CD4-positive, alpha-beta T cell (primary cell): Measurements from ENCODE around the gene XIAP. TPM values are rescaled to one million over a fixed set of nuclear protein-coding genes. Genes with fewer than 3 reads are reported as not detected.
A peak's percentile ranks its signal among the peaks of the same experiment; 100 is the strongest.

ENCODE experiments used
- ATAC-seq: fragments of 200-7000 bp; cut with Tn5 transposase; one replicate; pipeline ENCODE4 v1.10.0; 2022; ENCODE audit warnings: mild to moderate bottlenecking; ENCODE audit not compliant: poor library complexity
- CTCF ChIA-PET: fragments of 350-600 bp; sonication (Branson Sonifier 250); formaldehyde crosslinking; loops from one replicate; lab custom pipeline; 2021; ENCODE audit warnings: antibody characterized with exemption, inconsistent platforms; lab: Charles Lee
- POLR2A ChIA-PET: fragments of 350-600 bp; sonication (Branson Sonifier 250); formaldehyde crosslinking; loops from one replicate; lab custom pipeline; 2021; ENCODE audit warnings: antibody characterized with exemption, inconsistent platforms; lab: Charles Lee
- DNase-seq, 14 experiments: peaks; one replicate each; pipeline ENCODE4 v3.0.0-alpha.2; 2013 to 2020; ENCODE audit warnings: mixed read lengths in 2 of 14
- H3K27ac ChIP-seq, 2 donors: one replicate each; pipeline versions ENCODE4 v1.5.1 to v1.7.0; 2013; ENCODE audit warnings: low read length in 2 of 2, low read depth in 1 of 2, mild to moderate bottlenecking in 1 of 2
- H3K27me3 ChIP-seq, 2 experiments: 1 replicate in 1 of 2; 2 replicates in 1 of 2; pipeline versions ENCODE4 v1.6.1 to v1.7.0; 2013; ENCODE audit warnings: low read length in 2 of 2, control low read depth in 1 of 2, mild to moderate bottlenecking in 1 of 2, moderate library complexity in 1 of 2; ENCODE audit not compliant: insufficient read depth in 2 of 2, control insufficient read depth in 1 of 2
- H3K36me3 ChIP-seq: one replicate; pipeline ENCODE4 v1.6.1; 2013; ENCODE audit warnings: low read length, control low read depth; ENCODE audit not compliant: insufficient read depth
- H3K4me1 ChIP-seq: one replicate; pipeline ENCODE4 v1.6.1; 2013; ENCODE audit warnings: low read length, control low read depth; ENCODE audit not compliant: insufficient read depth
- H3K4me3 ChIP-seq: one replicate; pipeline ENCODE4 v1.5.1; 2013; ENCODE audit warnings: mild to moderate bottlenecking, low read length, moderate library complexity
- H3K9me3 ChIP-seq, 2 experiments: 1 replicate in 1 of 2; 2 replicates in 1 of 2; pipeline versions ENCODE4 v1.6.1 to v1.7.0; 2013; ENCODE audit warnings: low read length in 2 of 2, mild to moderate bottlenecking in 2 of 2, control low read depth in 1 of 2, moderate library complexity in 1 of 2; ENCODE audit not compliant: control insufficient read depth in 1 of 2, insufficient read depth in 1 of 2
- H3K27ac Mint-ChIP-seq: one replicate; pipeline ENCODE4 v1.8.0; 2020; ENCODE audit warnings: mixed read lengths
- H3K27me3 Mint-ChIP-seq: one replicate; pipeline ENCODE4 v1.8.0; 2021; ENCODE audit warnings: mixed read lengths
- H3K36me3 Mint-ChIP-seq: one replicate; pipeline ENCODE4 v1.8.0; 2021; ENCODE audit warnings: low read depth, mixed read lengths
- H3K4me1 Mint-ChIP-seq: one replicate; pipeline ENCODE4 v1.8.0; 2021; ENCODE audit warnings: low read depth, mixed read lengths
- H3K4me3 Mint-ChIP-seq: one replicate; pipeline ENCODE4 v1.8.0; 2020; ENCODE audit warnings: mild to moderate bottlenecking, mixed read lengths
- H3K9me3 Mint-ChIP-seq: one replicate; pipeline ENCODE4 v1.8.0; 2020; ENCODE audit warnings: mixed read lengths
- intact Hi-C, 2 experiments: fragments of 100-400 bp; cut with DNase I in 1 of 2; cut with micrococcal nuclease in 1 of 2; formaldehyde crosslinking; loops; one replicate each; pipeline versions ENCODE4 v1.15.1 to v1.9.0; 2023 to 2025; cut with DNase I, micrococcal nuclease
- total RNA-seq, 174 experiments: library from RNA in 2 of 174; stranded (reverse) in 2 of 174; gene quantifications; one replicate each; pipeline ENCODE4 v1.2.3 and lab custom pipeline; 2021 to 2026
- TF ChIP-seq, protein P1 (sequence below): fragments of 200-600 bp; IDR thresholded peaks from one replicate; pipeline ENCODE4 v1.8.0; 2022; ENCODE audit warnings: antibody characterized with exemption, mild to moderate bottlenecking

XIAP gene
- total RNA-seq, 2 experiments from 2014 or later: 20.9 to 26.0 TPM

DNA sequence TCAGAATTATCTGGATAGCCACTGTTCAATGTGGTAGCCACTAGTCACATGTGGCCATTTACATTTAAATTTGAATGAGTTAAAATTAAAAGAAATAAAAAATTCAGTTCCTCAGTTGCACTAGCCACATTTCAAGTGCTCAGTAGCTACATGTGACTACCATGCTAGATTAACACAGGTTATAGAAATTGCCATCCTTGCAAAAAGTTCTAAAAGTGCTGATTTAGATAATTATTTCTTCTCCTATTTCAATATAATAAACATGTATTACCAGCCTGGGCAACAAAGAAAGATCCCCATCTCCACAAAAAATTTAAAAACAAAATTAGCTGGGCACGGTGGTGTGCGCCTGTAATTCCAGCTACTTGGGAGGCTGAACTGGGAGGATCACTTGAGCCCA, 90.0 kb downstream of the XIAP start:
- H3K27ac Mint-ChIP-seq: no peak overlapping the region
- no peaks in the 10 kb centered on the region for H3K9me3 Mint-ChIP-seq
- H3K27ac ChIP-seq: no peak overlapping the region
- CTCF ChIA-PET: no interaction called here
- intact Hi-C loops: loop anchor here in 1 of 2 experiments (10.0 kb wide), 1 partner anchor 115 kb away; no protein-coding TSS in a partner anchor
- DNase-seq (no peak), ATAC-seq (no peak)
- H3K27me3 ChIP-seq: no peaks in the 10 kb centered on the region
- H3K4me1 ChIP-seq: no peaks in the 10 kb centered on the region
- TF ChIP-seq, protein P1, sequence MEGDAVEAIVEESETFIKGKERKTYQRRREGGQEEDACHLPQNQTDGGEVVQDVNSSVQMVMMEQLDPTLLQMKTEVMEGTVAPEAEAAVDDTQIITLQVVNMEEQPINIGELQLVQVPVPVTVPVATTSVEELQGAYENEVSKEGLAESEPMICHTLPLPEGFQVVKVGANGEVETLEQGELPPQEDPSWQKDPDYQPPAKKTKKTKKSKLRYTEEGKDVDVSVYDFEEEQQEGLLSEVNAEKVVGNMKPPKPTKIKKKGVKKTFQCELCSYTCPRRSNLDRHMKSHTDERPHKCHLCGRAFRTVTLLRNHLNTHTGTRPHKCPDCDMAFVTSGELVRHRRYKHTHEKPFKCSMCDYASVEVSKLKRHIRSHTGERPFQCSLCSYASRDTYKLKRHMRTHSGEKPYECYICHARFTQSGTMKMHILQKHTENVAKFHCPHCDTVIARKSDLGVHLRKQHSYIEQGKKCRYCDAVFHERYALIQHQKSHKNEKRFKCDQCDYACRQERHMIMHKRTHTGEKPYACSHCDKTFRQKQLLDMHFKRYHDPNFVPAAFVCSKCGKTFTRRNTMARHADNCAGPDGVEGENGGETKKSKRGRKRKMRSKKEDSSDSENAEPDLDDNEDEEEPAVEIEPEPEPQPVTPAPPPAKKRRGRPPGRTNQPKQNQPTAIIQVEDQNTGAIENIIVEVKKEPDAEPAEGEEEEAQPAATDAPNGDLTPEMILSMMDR: no peak
- H3K27me3 Mint-ChIP-seq: no peaks in the 10 kb centered on the region
- no peak overlapping the region for H3K4me3 Mint-ChIP-seq
- H3K36me3 Mint-ChIP-seq: no peaks in the 10 kb centered on the region
- H3K4me1 Mint-ChIP-seq: no peaks in the 10 kb centered on the region
- POLR2A ChIA-PET: interaction anchor here (1.3 to 2.4 kb wide), 2 partner anchors 9 to 10 kb away, joined by 3 to 6 read pairs; no protein-coding TSS in a partner anchor
- no peak overlapping the region for H3K4me3 ChIP-seq
- no peaks in the 10 kb centered on the region for H3K36me3 ChIP-seq
- H3K9me3 ChIP-seq: no peaks in the 10 kb centered on the region

DNA sequence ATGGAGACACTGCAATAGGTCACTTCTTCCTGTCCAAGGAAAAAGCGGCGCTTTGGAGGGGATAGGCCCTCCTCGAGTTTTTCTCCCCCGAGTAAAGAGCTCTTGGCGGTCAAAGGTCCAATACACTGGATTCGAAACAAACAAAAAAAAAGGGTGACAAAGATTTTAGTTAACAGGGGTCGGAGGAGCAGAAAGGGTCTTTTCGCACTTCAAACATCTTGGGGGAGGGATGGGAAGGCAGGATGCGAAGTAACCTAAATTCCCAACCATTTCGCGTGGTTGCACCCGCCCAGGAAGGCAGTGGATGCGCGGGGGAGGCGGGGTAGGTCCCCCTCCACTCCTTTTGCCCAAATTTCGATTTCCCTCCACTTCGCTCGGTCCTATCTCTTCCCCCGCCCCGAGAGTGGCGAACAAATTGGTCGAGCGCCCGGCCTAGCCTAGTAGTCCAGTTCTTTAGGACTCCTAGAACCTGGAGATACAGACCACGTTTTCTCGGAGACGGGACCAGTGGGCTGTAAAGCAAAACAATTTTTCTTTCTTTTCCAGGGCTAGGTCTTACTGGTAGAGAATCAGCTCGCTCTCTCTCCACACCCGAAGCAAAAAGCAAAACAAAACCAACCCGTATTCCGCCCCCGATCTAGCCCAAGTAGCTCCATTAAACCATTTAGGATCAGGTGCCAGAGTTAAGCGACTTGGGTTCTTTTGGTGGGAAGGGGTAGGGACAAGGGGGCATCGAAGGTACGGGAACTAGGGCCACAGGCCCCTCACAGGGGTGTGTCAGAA, 99.6 kb downstream of the XIAP start:
- H3K27ac Mint-ChIP-seq: peak overlapping the region; percentile 93
- H3K27me3 Mint-ChIP-seq: peaks cover 7% of the 10 kb centered on the region
- DNase-seq (peak in 7 of 14 experiments; percentile 1 to 41 (median 5)), ATAC-seq (peak; percentile 5)
- peak overlapping the region; percentile 89 for H3K4me3 ChIP-seq
- H3K4me1 Mint-ChIP-seq: peaks cover 10% of the 10 kb centered on the region
- TF ChIP-seq, protein P1: no peak
- POLR2A ChIA-PET: interaction anchor here (0.6 to 1.8 kb wide), 18 partner anchors 9 to 711 kb away, joined by 3 to 7 read pairs (median 3); no protein-coding TSS in a partner anchor
- peak overlapping the region; percentile 91 to 93 for H3K27ac ChIP-seq
- peaks cover 6% of the 10 kb centered on the region for H3K4me1 ChIP-seq
- H3K9me3 ChIP-seq: no peaks in the 10 kb centered on the region
- H3K36me3 ChIP-seq: no peaks in the 10 kb centered on the region
- intact Hi-C loops: loop anchor here (1.0 to 10.0 kb wide), 7 partner anchors 59 to 385 kb away; partner anchors contain the start of genes SH2D1A (in 1 of the 2), THOC2 (in 1 of the 2) and XIAP (in 1 of the 2)
- H3K36me3 Mint-ChIP-seq: peaks cover 40% of the 10 kb centered on the region
- no peaks in the 10 kb centered on the region for H3K9me3 Mint-ChIP-seq
- H3K4me3 Mint-ChIP-seq: peak overlapping the region; percentile 98
- CTCF ChIA-PET: interaction anchor here (0.6 to 2.1 kb wide), 4 partner anchors 58 to 251 kb away, joined by 3 to 5 read pairs (median 4); no protein-coding TSS in a partner anchor
- no peaks in the 10 kb centered on the region for H3K27me3 ChIP-seq

DNA sequence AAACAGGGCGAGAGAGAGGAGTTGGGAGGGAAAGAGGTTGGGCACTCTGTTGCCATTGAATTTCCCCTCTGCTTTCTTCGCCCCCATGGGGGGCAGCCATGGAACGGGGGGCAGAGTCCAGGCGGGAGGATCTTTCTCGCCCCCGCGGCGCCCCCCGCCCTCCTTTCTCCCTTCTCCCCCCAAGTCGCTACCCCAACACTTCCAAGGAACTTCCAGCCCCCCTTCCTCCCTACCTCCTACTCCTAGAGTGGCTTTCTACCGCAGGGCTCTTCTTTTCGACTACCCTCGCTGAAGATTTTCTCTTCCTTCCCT, 101.1 kb downstream of the XIAP start:
- CTCF ChIA-PET: interaction anchor here (0.6 to 1.5 kb wide), 13 partner anchors 16 to 435 kb away, joined by 3 to 12 read pairs (median 4); no protein-coding TSS in a partner anchor

More for the DNA sequence above, 101.1 kb downstream of the XIAP start:
- H3K27ac ChIP-seq: peak overlapping the region; percentile 98 to 99
- Mint-ChIP-seq H3K4me1 (peaks cover 21% of the 10 kb centered on the region), H3K4me3 (peak overlapping the region; percentile 98), H3K36me3 (peaks cover 41% of the 10 kb centered on the region), H3K27me3 (peaks cover 7% of the 10 kb centered on the region), H3K27ac (peak overlapping the region; percentile 93), H3K9me3 (no peaks in the 10 kb centered on the region)
- no peaks in the 10 kb centered on the region for H3K9me3 ChIP-seq
- no peaks in the 10 kb centered on the region for H3K36me3 ChIP-seq
- ATAC-seq: no peak
- DNase-seq: no peak
- peak overlapping the region; percentile 97 for H3K4me3 ChIP-seq
- POLR2A ChIA-PET: interaction anchor here (0.6 to 1.0 kb wide), 5 partner anchors 49 to 298 kb away, joined by 3 to 5 read pairs (median 4); no protein-coding TSS in a partner anchor
- TF ChIP-seq, protein P1: no peak
- peaks cover 7% of the 10 kb centered on the region for H3K4me1 ChIP-seq
- intact Hi-C loops: loop anchor here (1.0 to 10.0 kb wide), 6 partner anchors 57 to 384 kb away; partner anchors contain the start of genes SH2D1A (in 1 of the 2), THOC2 (in 1 of the 2) and XIAP (in 1 of the 2)
- H3K27me3 ChIP-seq: no peaks in the 10 kb centered on the region
